Peyer's patch (tissue), 4 donors: ENCODE measurements around the gene SOX6.

Source experiments
- POLR2A ChIP-seq, 2 donors: fragments of 450-650 bp; IDR thresholded peaks; one replicate each; pipeline ENCODE4 v1.5.1; 2017; ENCODE audit warnings: antibody characterized with exemption in 2 of 2, mild to moderate bottlenecking in 2 of 2, moderate library complexity in 2 of 2
- TF ChIP-seq, protein P1 (sequence below), 6 experiments: fragments of 450-650 bp in 4 of 6; fragments of 200-600 bp in 2 of 6; sonication (generic) in 1 of 6; IDR thresholded peaks; one replicate each; pipeline ENCODE4 v1.5.1; 2017 to 2019; ENCODE audit warnings: antibody characterized with exemption in 6 of 6, mild to moderate bottlenecking in 3 of 6, moderate library complexity in 1 of 6

DNA sequence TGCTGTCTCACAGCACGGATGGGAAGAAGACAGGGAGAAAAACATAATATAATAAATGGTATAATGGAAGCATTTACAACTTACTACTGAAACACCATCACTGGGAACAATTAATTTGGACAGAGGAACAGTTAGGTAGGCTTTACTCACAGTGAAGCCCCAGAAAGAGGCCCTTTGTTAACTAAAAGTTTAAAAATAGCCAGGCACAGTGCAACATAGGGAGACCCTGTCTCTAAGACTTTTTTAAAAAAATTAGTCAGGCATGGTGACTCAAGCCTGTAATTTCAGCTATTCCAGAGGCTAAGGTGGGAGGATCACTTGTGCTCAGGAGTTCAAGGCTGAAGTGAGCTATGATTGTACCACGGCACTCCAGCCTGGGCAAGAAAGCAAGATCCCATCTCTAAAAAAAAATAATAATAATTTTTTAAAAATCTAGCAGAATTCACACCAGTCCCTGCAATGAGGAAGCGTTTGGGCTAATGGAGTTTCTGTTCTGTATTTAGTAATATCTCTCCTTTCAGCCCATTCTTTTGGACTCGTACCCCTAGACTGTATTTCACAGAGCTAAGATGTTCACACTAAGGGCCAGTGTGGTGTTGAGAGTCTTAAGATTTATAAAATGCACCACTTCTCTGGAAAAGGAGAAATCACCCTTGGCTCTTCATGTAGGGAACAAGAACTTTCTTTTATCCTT, 275.5 kb downstream of the SOX6 start:
- TF ChIP-seq, protein P1, sequence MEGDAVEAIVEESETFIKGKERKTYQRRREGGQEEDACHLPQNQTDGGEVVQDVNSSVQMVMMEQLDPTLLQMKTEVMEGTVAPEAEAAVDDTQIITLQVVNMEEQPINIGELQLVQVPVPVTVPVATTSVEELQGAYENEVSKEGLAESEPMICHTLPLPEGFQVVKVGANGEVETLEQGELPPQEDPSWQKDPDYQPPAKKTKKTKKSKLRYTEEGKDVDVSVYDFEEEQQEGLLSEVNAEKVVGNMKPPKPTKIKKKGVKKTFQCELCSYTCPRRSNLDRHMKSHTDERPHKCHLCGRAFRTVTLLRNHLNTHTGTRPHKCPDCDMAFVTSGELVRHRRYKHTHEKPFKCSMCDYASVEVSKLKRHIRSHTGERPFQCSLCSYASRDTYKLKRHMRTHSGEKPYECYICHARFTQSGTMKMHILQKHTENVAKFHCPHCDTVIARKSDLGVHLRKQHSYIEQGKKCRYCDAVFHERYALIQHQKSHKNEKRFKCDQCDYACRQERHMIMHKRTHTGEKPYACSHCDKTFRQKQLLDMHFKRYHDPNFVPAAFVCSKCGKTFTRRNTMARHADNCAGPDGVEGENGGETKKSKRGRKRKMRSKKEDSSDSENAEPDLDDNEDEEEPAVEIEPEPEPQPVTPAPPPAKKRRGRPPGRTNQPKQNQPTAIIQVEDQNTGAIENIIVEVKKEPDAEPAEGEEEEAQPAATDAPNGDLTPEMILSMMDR (IDR thresholded peaks at IDR 0.05): no peak
- TF ChIP-seq POLR2A (IDR thresholded peaks at IDR 0.05): no peak
